Neural crest cell (in vitro differentiated cells): ENCODE measurements around the gene PRR27. TPM values are rescaled to one million over a fixed set of nuclear protein-coding genes. Genes with fewer than 3 reads are reported as not detected.

Experiments used
- DNase-seq: peaks from one replicate; pipeline ENCODE4 v3.0.0; 2021; ENCODE audit warnings: low read depth, mixed read lengths, low spot score
- H3K27ac Mint-ChIP-seq: one replicate; pipeline ENCODE4 v1.8.0; 2021; ENCODE audit warnings: mild to moderate bottlenecking, mixed read lengths; ENCODE audit not compliant: unreplicated experiment
- H3K27me3 Mint-ChIP-seq: 2 replicates; pipeline ENCODE4 v1.8.0; 2021; ENCODE audit warnings: low read depth, mild to moderate bottlenecking, mixed read lengths
- H3K36me3 Mint-ChIP-seq: 2 replicates; pipeline ENCODE4 v1.8.0; 2021; ENCODE audit warnings: low read depth, mild to moderate bottlenecking, mixed read lengths
- H3K4me1 Mint-ChIP-seq: 2 replicates; pipeline ENCODE4 v1.8.0; 2021; ENCODE audit warnings: mixed read lengths
- H3K4me3 Mint-ChIP-seq: one replicate; pipeline ENCODE4 v1.8.0; 2021; ENCODE audit warnings: mild to moderate bottlenecking, mixed read lengths
- H3K9me3 Mint-ChIP-seq: 2 replicates; pipeline ENCODE4 v1.8.0; 2021; ENCODE audit warnings: mixed read lengths
- total RNA-seq: library from RNA; stranded (reverse); gene quantifications from 2 replicates; pipeline ENCODE4 v1.2.1, GENCODE V29; 2021
- TF ChIP-seq, protein P1 (sequence below): fragments of 200-600 bp; sonication (generic); conservative IDR thresholded peaks from 2 replicates; pipeline ENCODE4 v1.5.0; 2021; ENCODE audit warnings: antibody characterized with exemption, mild to moderate bottlenecking

The PRR27 gene
- total RNA-seq, 1 donor from 2014 or later: not detected

DNA sequence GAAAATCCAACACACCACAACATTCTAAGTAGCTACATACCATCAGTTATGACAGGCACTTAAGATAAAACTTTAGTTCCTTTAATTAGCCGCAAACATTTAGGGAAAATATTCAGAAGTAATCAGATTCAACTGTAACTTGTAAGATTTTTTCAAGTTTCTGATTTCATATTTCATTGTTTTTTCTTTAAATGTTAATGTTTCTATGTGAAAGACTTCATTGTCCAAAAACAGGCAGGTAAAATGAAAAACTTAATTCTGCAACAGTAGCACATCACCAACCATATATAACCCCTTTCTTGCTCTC, 29.9 kb downstream of the PRR27 start:
- Mint-ChIP-seq H3K36me3 (no peaks in the 10 kb centered on the region), H3K4me1 (peaks cover 8% of the 10 kb centered on the region), H3K9me3 (no peaks in the 10 kb centered on the region), H3K27ac (no peak overlapping the region), H3K27me3 (no peaks in the 10 kb centered on the region), H3K4me3 (no peak overlapping the region)
- TF ChIP-seq, protein P1, sequence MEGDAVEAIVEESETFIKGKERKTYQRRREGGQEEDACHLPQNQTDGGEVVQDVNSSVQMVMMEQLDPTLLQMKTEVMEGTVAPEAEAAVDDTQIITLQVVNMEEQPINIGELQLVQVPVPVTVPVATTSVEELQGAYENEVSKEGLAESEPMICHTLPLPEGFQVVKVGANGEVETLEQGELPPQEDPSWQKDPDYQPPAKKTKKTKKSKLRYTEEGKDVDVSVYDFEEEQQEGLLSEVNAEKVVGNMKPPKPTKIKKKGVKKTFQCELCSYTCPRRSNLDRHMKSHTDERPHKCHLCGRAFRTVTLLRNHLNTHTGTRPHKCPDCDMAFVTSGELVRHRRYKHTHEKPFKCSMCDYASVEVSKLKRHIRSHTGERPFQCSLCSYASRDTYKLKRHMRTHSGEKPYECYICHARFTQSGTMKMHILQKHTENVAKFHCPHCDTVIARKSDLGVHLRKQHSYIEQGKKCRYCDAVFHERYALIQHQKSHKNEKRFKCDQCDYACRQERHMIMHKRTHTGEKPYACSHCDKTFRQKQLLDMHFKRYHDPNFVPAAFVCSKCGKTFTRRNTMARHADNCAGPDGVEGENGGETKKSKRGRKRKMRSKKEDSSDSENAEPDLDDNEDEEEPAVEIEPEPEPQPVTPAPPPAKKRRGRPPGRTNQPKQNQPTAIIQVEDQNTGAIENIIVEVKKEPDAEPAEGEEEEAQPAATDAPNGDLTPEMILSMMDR: peak; percentile 33
- DNase-seq: no peak

DNA sequence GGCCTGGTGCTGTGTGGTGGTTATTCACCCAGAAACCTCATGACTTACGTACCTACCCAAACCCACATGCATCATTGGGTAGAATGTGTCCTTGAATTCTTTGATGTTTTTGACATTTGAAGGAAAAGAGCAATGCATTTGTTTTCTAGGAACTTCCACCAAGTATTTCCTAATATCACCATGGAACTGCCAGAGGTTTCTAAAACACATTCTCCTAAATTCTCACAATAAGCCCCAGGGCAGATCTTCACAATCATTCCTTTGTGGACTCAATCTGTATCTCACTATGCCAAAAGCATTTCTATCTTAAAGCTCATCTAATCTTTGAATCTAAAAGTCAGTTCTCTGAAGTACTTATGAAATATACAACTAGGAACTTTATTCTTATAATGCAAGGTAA, 33.2 kb downstream of the PRR27 start:
- Mint-ChIP-seq H3K27ac (no peak overlapping the region), H3K9me3 (no peaks in the 10 kb centered on the region), H3K27me3 (no peaks in the 10 kb centered on the region), H3K4me1 (peaks cover 8% of the 10 kb centered on the region), H3K4me3 (no peak overlapping the region), H3K36me3 (no peaks in the 10 kb centered on the region)
- TF ChIP-seq, protein P1: no peak
- DNase-seq: no peak

DNA sequence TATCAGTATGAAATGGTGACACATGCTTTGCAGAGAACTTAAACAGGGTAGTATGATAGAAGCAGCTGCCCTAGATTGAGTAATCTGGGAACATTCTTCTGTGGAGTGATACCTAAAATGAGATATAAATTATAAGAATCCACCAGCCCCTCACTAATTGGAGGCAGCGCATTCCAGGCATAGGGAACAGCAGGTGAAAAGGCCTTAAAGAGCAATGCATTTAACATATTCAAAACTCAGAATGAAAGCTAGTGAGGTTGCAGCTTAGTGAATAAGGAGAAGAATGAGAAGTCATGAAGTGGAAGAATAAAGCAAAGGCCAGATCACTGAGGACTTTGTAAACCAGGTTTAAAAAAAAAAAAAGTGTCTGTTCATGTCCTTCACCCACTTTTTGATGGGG, 36.5 kb downstream of the PRR27 start:
- no peaks in the 10 kb centered on the region for H3K4me1 Mint-ChIP-seq
- no peaks in the 10 kb centered on the region for H3K36me3 Mint-ChIP-seq
- no peak for DNase-seq
- no peaks in the 10 kb centered on the region for H3K9me3 Mint-ChIP-seq
- no peaks in the 10 kb centered on the region for H3K27me3 Mint-ChIP-seq
- H3K27ac Mint-ChIP-seq: no peak overlapping the region
- H3K4me3 Mint-ChIP-seq: no peak overlapping the region
- TF ChIP-seq, protein P1: no peak

DNA sequence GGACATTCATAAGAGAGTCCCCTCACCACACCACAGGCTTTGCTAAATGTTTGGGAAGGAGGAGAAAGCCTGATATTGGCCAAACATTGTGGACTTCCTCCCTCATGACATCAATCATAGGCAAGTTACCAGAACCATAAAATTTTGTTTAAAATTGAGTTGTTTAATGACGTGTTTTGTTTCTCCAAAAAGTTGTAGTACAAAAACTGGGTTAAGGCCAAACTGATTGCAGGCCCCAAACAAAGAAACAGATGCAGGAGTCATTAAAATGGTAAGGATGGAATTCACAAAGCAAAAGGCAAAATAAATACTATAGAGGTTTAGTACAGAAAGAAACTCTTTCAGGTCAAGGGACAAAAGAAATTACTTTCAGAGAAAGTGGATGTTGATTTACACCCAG, 37.6 kb downstream of the PRR27 start:
- DNase-seq: no peak
- Mint-ChIP-seq H3K27ac (no peak overlapping the region), H3K9me3 (no peaks in the 10 kb centered on the region), H3K36me3 (no peaks in the 10 kb centered on the region), H3K27me3 (no peaks in the 10 kb centered on the region), H3K4me3 (no peak overlapping the region), H3K4me1 (no peaks in the 10 kb centered on the region)
- TF ChIP-seq, protein P1: no peak

DNA sequence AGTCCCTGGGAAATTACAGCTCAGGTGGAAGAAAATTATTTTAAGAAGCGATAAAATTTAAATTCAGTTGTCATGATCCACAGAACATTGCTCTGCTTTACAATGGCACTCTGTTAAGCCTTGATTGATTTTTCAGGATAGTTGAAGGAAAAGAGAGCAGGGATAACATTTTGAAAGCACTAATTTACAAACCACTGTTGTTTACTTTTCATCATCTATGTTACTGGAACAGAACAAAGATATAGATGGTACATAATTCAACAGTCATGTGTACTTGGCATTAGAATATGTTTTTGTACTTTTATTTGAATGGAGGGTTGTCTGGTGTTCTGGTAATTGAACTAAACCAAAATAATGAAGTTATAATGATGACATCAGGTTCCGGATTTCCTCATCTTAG, 38.9 kb downstream of the PRR27 start:
- H3K27me3 Mint-ChIP-seq: no peaks in the 10 kb centered on the region
- H3K4me3 Mint-ChIP-seq: no peak overlapping the region
- no peaks in the 10 kb centered on the region for H3K36me3 Mint-ChIP-seq
- no peaks in the 10 kb centered on the region for H3K4me1 Mint-ChIP-seq
- H3K9me3 Mint-ChIP-seq: no peaks in the 10 kb centered on the region
- DNase-seq: no peak
- TF ChIP-seq, protein P1: no peak
- no peak overlapping the region for H3K27ac Mint-ChIP-seq

DNA sequence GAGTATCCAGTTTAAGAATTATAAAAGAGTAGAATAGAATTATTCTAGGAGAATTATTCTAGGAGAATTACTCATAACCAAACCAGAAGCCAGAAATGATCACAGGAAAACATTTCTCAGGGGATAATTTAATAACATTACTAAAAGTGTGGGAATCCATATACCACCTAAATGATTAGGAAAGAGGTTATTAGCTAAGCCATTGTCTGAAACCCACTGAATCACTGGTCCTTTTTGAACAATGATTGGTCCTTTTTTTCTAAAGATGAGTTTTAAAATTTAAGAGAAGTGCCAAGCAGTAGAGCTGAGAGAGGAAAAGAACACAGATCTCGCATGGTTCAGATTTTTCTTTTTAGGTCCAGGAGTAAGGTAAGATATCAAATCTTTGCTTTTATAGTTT, 41.4 kb downstream of the PRR27 start, which contains the start of gene ODAM:
ODAM (plus strand) TSS at position 301 of the 400 bp plus-strand sequence. CDS start 819 bp downstream, outside the sequence.
- Mint-ChIP-seq H3K27ac (no peak within 1 kb of the TSS), H3K4me3 (no peak within 1 kb of the TSS), H3K9me3 (no peaks in the 10 kb centered on the region), H3K27me3 (peaks cover under 1% of the 10 kb centered on the region), H3K4me1 (no peaks in the 10 kb centered on the region), H3K36me3 (no peaks in the 10 kb centered on the region)
- no peak for DNase-seq
- TF ChIP-seq, protein P1: no peak
